Islet precursor cell (in vitro differentiated cells): Measurements from ENCODE around the gene UNC5C.

Experiments used
- DNase-seq: peaks from one replicate; pipeline ENCODE4 v3.0.0-alpha.2; 2018

Gene UNC5C

DNA sequence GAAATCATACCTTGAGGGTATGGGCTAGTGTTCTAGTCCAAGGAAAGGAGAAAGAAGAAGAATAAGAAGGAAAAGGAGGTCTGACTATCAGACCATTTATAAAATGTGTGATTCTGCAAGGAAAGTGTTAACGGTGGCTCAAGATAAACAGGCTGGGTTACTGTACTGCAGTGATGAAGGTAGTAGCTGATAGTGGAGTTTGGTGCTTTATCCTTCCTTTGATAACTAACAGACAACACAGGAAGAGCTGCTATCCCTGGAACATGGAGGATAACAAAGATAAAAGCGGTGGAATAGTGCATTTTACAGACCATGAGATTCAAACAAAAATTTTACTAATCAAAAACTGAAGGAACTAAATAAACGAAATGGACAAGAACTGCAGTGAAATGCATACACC is 2.6 kb downstream of the UNC5C start:
- DNase-seq: no peak

DNA sequence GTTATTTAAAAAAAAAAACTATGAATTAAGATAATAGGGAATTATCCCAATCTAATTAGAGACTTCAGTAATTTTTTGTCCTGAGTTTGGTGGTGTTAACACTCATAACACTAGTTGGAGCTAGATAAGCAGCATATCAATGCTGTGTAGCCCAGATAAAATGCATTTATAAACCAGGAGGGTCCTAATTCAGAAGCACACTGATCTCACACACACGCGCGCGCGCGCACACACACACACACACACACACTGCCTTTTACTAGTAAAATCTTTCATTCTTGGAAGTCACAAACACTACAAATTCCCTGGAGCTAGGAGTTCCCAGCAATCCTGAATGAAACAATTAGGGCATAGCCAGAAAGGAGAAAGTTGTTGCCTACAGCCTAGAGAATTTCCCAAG is 3.2 kb downstream of the UNC5C start:
- no peak for DNase-seq

DNA sequence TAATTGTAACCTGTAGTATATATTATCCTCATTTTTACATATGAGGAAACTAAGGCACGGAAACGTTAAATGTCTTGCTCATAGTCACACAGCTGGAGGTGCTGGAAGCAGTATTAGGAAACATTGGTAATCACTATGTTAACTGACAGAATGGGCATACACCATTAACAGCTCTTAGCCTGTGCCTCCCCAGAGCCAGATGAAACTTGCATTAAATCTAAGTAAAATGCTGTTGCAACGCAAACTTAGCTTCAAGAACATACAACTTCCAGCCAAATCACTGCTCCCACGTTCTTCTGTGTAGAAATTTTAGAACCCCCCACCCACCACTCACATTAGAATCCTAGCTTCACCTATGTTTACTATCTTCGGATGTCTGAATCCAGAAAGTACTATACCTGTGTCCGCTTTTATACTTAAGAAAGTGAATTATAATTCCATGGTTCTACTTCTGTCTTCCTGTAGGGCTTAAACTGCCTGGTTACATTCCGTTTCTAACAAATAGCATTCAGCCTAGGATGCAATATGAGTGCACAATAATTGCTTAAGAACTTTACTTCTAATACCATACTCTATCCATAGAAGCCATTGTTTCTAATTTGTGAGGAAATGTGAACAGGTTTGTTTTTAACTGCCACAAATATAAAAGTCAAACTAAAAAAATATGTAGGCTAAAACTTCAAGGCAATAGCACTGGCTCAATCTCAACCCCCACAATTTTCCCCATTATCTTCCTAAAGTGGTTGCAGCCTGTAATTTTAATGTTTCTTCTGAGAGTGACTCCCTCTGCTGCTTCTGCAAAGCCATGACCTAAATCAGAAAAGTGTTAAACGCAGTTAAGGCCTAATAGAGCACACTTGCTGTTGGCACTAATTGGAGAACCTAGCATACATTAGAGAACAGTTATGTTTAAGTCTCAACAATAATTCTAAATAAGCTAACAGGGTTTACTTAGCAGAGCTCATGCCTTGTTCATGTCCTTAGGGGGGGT is 4.4 kb downstream of the UNC5C start:
- DNase-seq: no peak

DNA sequence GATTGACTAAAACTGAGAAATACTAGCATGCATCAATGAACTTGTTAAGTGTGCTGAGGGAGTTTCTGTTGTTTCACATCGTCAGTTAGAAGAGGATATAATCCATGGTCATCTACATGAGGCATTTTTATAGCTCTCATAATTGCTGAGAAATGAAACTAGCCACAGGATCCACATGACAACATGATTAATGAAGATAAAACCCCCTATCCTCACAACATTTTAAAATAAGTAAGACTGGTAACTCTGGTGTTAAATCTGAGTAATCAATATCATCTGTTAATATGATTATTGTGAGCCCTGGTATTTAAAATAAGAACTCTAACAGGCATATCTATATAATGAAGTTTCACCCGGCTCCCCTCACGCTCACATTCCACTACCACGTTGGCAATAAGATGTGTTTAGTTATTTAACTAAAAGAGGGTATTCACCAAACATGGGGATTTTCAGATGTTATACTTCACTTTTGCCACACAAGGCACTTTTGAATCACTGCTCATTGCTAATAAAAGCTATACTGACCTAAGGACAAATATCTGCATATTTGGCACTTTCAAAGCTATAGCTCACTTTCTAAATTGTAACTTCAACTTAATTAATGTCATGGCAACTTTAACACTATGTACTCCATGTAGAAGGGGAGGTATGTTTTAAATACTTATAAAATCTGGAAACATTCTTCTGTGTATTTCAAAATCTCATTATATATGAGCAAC is 6.7 kb downstream of the UNC5C start:
- no peak for DNase-seq

DNA sequence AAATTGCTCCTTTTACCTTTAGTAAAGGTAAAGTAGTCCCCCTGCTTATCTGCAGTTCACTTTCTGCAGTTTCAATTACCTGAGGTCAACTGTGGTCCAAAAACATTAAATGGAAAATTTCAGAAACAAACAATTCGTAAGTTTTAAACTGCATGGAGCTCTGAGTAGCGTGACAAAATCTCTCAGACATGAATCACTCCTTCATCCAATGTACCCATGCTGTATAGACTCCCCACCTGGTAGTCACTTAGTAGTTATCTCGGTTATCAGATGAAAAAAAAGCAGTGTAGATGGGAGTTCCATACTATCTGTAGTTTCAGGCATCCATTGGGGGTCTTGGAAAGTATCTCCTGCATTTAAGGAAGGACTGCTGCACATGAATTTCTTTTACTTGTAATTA is 7.7 kb downstream of the UNC5C start:
- DNase-seq: no peak

DNA sequence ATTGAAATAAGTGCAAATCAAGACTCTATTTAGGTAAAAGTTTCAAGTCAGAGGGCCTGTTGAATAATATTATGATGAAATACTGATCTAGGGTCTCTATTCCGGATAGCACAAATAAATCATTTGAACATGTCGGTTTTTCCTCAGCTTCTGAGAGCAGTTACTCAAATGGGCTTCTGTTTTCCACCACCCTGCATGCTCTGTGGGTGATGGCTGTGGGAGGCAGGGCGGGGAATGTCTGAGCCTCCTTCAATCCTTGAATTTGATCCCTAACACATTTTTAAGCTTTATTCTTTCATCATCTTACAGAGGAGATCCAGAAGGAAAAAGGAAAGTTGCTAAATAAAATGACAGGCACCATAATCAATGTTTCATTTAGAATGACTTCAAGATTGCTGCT is 8.5 kb downstream of the UNC5C start:
- DNase-seq: peak; percentile 74

DNA sequence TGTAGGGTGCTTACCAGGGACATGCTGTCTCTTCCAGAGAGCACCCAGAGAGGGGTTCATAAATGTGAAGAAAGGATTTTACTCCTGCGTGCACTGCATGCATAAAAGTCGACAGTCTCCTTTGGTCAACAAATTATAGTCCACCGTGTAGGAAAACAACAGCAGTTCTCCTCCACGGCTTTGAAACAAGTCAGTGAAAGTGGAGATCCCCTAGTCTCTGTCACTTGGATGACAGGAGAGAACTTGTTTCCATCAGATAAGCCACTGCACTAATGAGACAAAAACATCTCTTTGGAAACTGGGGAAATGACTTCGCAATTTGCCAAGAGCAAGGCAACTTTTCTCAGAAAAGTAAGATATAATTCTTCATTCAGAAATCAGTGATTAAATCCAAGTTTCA is 9.7 kb downstream of the UNC5C start:
- peak; percentile 71 for DNase-seq

DNA sequence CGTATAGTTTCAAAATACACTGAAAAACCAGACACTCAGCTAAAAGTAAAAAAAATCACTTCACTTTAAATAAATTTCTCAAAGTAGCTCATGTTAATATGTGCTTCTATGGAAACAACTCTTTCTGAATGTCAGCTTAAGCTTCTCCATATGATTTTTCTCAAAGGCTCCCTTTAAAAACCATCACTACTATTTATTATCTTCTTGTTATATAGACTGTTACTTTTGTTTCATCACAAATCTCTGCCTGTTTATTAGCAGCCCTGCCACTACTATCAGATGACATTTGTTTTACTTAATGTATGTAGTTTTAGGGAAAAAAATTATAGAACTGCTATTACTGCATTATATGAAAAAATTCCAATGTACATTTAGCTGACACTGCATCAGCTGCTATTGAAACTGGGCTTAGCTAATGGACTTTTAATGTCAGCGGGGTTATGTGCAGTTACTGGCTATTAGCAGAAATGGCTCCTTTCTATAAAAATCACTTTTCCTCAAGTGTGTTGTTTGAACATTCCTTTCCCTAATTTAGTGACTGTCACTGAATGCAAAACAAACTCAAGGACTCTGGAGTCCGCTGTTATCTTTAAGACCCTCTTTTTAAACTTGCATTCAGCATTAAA is 10.8 kb downstream of the UNC5C start:
- DNase-seq: no peak

DNA sequence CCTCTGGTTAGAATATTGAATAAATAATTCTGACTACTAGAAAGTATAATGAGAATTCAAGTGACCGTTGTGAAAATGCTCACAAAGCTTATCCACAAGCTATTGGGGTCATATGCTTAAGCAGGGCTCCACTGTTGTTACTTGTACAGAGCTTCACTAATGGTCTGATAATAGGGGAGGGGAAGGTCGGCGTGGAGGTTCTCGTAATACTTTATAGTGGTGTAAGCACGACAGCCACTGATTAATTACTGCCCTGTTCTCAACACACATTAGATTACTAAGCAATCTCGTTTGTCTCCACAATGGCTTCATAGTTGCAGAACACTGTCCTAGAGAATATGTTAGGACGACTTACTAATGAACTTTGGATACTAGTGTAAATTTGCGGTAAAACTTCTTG is 11.6 kb downstream of the UNC5C start:
- no peak for DNase-seq

DNA sequence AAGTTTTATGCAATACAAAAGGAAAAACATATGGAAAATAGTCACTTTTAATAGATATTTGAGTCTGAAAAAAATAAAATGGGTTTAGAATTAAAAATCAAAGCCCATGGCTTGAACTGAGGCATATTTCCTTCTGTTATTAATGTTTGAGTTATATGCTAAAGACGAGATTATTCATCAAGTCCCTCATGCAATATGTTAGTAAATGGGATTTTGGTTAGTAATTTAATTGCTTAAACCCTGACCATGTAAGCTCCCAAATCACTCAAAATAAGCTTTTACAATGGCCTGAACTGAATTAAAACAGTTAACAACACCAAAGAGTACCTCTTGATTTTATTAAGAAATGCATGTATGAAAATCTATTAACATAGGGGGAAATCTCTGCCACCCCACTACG is 12.1 kb downstream of the UNC5C start:
- DNase-seq: no peak

DNA sequence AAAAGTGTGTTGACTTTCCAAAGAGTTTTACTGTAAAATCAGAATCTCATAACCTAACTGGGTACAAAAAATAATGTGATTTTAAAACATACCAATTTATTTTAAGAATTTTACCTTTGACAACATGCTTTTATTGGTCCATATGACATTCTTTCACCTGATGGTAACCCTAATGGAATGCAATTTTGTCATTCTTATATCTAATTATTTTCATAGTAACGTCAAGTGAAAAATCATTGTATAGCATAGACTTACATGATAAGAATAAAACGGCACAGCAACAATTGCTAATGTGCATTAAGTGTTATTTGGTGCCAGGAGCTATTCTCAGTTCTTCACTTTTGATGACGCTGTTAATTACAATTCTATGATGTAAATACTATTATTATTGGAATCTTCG is 13.6 kb downstream of the UNC5C start:
- no peak for DNase-seq

DNA sequence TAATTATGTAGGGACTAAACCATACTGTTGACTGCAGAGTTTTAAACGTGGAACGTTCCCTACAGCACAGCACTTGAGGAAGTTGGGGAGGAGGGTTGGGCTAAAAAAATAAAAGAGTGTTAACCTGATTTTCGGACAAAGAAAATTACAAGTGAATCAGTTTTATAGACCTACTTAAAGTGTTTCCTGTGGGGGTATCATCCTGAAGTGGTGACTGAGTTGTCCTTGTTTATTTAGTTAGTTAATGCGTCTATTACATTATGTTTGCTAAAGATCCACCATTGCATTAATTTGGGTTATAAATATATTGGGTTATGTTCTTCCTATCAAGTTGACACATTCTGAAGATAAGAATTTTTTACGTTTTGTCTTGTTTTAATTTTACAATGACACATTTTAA is 14.7 kb downstream of the UNC5C start:
- no peak for DNase-seq

DNA sequence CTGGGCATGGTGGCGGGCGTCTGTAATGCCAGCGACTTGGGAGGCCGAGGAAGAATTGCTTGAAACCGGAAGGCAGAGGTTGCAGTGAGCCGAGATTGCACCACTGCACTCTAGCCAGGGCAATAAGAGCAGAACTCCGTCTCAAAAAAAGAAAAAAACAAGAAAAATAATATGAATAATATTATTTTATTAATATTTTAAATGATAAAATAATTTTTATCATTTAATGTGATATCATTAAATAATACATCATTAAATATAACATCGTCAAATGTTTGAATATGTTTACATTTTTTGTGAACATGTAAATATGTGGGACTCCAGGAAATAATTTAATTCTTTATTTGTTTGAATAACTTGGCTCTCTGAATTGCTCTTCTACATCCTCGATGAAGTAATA is 15.5 kb downstream of the UNC5C start:
- DNase-seq: no peak

DNA sequence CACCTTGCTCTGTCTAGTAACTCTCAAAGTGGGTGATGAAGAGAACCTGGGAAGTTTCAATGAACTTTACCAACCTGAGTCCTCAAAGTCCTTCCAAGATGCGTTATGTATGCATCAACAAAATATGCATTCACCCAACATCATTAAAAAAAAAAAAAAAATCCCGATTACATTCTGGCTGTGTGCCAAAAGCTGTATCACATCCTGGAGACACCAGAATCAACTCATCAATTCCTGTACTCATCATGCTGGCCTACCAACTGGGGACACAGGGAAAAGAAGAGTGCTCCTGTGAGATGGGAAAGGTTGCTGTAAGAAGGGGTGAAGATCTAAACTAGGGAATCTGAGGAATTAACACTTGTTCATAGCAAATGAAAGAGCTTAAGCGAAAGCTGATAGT is 16.5 kb downstream of the UNC5C start:
- no peak for DNase-seq

DNA sequence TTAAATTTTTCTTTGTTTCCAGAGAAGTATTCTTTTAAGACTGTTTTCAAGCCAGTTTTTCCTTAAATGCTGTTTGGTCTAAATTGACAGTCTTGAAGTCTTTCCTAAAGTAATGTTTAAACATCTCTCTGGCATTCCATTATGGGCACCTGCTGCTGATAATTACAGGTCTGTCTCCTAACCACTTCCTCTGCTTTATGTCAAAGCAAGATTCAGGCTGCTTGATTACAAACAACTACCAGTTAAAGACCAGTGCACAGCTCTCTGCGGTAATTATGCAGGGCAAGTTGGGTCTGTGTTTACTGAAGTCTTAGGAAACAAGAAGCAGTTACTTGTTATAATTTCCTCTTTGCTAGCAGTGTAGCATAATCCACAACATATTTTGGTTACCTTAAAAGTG is 17.6 kb downstream of the UNC5C start:
- DNase-seq: peak; percentile 91

DNA sequence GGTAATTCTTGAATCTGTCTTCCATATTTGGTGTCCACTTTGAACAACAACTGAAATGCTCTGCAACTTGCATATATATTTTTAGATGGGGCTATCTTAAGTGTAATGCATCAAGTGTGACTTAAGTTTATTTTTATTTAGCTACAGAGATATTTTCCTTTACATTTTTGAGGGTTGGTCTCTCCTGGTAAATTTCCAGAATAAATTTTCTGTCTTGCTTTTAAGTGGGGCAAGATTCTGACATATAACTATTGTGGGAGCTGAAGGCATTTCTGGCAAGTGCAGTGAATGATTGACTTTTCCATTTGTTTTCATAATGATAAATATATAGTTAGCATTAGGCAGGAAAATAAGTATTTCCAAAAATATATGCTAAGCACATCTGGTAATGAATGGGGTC is 18.8 kb downstream of the UNC5C start:
- DNase-seq: no peak

DNA sequence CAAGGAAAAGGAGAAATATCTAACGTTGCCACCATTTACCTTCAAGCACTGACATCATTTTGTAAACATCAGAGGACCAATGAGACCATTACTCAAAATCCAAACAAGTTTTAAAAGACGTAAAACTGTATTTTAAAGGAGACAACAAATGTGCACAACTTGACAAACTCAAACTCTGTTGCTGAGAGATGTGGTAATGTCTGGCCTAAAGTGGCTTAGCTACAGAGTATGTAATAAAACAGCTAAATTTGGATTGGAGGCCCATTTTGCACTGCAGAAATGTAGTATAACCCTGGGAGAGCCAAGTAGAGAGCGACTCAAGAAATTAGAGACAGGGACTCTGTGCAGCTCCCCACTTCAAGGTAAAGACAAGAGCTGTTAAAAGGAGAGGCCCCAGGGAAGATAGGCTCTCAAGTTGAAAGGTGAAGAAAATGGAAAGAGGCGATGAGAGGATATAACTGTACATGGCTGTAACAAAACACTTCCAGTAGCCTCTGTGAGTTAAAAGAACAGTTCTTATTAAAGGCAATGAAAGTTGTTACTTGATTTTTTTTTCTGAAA is 20.3 kb downstream of the UNC5C start:
- DNase-seq: peak; percentile 63

DNA sequence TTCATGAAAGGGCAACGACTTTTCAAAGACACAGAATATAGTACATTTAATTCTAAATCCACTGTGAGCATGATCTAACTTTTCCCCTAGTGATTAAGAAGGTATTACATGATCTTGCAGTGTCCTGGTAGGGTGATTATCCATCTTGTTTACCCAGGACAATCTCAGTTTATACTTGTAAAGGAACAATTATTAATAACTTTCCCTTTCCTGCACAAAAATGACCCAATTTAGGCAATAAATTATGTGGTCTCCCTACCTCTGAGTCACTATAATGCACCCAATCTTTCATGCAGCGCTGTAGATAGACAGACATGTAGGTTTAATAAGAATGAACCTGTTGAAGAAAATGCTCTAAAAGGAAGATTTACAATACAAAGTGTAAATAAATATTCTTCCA is 22.7 kb downstream of the UNC5C start:
- DNase-seq: no peak

DNA sequence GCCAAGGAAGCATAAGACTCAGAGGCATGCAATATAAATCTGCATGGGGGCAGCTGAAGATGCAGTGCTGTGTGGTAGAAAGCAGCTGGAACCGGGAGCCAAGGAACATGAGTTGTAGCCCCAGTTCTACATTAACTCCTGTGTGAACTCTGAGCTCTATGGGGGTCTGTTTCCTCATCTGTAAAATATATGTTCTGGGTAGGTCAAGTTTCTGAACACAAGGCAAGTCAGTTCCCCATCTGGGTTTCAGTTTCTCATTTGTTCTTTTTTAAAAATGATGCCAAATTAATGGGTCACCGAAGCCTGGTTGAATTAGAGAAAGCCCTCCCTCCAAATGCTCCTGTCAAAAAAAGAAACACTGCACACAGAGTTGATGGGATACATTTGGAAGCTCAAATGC is 24.0 kb downstream of the UNC5C start:
- DNase-seq: no peak

DNA sequence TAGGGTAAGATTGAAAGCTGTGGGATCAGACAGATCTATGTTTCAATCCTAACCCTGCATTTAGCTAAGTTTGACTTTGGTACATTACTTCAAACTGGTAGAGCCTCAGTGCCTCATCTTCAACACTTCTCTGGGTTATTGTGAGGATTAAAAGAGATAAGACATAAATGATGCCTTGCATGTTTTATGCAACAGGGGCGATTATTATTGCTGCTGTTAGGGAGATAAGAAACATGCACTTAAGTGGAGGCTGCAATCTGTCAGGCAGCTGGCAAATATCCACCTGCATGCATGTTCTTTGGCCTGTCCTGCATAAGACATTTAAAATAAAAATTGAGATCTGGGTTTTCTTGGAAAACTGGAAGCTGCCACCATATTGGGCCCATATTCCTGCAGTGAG is 24.6 kb downstream of the UNC5C start:
- no peak for DNase-seq

DNA sequence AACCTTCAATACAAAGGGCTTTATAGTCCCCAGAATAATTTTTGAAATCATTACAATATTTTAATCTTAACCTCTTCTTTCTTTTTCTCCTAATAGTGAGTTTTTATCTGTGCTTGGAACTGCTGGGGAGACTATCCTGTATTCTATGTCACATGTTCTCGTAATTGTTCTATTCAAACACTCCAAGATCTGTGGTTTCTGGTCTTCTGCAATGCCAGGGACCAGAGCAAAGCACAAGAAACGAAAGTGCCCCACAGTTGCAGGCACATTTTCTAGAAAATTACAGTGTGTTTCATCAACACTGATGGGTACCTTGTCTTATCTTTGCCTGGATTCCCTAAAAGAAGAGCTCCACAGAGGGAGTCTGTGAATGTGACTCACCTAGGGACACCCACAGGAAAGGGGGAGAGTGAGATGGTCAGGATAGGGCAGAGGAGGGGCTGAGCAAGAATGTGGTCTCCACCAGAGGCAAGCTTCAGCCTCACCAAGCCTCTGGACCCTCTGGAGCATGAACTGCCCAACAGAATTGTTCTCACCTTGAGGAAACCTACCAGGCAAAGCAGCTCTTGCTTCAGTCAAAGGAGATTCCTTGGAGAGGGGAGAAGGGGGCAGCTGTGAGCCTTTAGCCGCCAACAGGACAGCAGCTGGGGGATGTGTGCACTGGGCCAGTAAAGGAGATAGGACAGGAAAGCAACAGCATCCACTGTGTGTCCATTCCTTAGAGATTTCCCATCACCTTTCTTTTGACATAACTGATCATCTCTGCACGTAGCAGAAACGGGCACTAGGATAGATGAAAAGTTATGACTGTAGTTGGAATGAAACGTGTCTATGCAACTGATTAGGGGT is 25.9 kb downstream of the UNC5C start:
- peak; percentile 91 for DNase-seq

DNA sequence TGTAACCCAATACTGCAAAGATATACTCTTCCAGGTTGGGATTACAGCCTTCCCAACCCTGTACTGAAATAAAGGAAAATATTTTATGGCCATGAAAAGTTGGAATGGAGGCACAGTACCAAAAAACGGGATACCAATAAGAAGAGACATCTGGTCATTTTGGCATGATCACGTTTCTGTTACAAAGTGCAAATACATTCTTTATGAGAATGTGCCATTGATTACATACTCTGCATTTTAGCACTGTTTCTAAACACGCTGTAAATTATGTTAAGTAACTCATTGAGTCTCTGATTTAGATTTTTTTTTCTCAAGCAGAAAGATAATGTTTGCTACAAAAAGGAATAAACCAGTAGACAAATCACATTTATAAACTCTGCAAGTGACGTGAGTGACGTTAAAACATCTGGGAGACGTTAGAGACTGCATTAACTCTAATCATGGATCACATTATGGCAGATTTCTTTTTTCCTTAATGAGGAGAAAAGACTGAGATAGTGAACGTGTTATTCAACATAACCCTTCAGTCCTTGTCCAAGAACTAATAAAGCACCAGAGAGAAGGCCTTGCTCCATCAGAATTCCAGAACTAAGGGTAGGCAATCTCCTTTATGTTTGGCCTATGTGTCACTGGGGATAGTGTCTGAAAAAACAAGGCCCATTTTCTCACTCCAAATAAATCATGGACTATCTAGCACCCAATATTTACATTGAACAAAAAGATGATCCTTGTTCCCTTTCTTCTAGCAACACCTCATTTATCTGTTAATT is 31.0 kb downstream of the UNC5C start:
- no peak for DNase-seq
